ENCODE measurements around the gene NFKBIE.

The NFKBIE gene

DNA sequence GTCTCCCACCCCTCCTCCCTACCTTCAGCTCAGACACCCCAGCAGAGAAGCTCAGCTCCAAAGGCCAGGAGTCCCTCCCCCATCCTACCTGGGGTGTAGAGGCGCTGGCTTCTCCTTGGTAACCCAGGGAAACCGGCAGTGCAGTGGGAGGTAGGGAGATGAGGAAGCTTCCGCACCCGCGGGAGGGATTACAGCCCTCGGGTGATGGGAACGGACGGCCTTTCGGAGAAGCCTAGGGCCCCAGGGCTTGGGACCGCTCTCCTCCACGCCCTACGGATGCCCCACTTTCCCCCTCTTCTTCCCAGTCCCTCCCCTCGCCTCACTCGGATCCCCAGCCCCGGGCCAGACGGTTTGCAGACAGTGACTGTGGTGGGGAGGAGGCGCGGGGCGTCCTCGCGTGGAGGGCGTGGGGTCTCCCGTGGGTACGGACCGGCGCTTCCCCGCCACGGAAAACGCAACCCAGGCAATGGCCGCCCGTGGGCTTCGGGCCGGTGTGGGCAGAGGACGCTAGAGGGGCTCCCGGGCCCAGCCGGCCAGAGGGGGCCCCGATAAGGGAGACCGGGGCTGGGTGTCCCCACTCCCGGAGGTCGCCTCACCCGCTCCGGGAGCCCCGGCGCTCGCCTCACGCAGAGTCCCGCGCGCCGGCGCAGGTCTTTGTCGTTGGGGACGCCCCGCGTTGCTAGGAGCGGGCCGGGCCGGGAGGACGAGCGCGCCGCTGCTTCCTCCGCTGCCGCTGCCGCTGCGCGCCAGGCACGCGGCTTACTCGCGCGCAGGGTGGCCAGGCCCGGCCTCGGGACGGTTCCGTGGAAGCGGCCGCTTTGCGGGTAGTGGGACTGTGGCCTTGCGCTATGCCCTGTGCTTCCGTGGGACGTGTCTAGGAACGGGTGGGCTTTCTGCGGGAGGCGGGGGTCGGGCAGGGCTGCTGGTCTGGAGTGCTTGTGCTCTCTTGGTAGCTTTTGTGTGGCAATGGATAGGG lies 32.0 kb upstream of the NFKBIE start:
- DNase-seq = peak; percentile 34

DNA sequence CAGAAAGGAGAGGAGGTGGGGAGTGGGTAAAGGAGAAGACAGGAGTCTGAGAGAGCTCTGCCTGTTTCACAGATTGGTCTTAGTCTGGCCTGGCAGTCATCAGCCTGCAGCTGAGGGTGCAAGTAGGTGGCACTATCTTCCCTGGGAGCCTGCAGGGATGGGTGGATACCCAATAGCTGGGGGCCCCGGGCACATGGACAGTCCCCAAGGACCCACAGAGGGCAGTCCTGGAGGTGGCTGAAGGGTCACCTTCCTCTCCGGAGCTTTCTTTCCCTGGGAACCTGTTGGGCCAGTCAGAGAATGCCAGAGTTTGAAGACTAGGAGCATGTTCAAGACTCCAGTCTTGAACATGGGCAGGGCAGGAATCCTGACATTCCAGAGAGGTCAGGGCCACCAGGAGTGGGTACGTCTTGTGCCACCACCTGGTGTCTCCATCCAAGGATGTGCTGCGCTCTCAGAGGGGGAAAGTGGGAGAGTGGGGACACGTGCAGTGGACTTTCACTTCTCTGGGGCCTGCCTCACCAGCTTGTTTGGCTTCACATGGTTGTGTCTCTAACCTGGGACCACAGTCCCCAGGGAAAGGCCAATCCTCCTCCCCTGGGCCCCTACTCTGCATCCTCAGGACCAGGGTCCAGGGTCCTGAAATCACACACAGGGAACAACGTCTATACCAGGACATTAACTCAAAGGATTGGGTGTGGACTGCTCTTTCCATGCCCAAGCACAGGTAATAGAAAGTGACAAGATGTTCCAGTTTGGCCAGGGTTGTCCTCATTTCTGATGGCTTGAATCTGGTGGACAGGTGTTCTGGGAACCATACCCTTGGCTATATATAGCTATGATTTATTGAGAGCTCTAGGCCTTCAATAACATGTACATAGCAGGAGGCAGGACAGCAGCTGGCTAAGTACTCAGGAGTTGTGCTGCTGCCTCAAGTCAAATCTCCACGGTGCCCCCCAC lies 29.8 kb upstream of the NFKBIE start:
- no peak for DNase-seq

GRCh38 chr6:44292661-44293365 lies 27.5 kb upstream of the NFKBIE start:
- no peak for DNase-seq

- no peak for DNase-seq
These were observed 26.5 kb upstream of the NFKBIE start for GRCh38 chr6:44291841-44292240.

- DNase-seq = no peak
These were observed 24.4 kb upstream of the NFKBIE start for GRCh38 chr6:44289726-44290260.

- DNase-seq = no peak
These were observed 21.4 kb upstream of the NFKBIE start for GRCh38 chr6:44286747-44287146.

- DNase-seq = no peak
These were observed 20.9 kb upstream of the NFKBIE start for GRCh38 chr6:44286285-44286565.

DNA sequence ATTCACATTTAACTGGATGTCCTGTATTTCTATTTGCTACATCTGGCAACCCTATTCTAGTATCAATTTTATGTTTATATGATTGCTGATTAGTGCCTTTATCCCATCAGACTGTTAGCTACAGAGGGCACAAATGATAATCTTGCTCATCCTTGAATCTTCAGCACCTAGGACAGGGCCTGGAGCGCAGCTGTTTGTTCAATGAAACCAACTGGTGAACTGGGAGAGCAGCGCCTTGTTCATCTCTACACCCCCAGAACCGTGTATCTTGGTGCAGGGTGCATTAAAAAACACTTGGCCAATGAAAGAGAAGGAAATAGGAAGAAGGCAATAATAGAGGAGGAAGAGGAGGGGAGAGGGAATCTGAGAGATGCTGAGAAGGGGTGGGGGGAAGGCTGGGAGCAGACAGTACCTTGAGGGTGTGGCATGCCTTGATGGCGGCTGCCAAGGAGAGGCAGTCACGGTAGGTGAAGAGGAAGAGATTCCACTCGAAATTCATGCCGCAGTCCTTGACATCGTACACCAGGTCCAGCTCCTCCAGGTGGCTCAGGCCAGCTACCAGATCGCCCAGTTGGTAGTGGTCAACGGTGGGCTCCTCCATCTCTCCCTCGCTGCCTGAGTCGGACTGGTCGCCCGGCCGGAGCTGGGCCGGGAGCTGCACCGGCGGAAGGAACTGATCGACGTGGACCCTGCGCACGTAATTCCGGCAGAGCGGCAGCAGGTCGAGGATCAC lies 20.4 kb upstream of the NFKBIE start:
- DNase-seq = no peak

- DNase-seq = no peak
These were observed 19.5 kb upstream of the NFKBIE start for GRCh38 chr6:44284867-44285266.

DNA sequence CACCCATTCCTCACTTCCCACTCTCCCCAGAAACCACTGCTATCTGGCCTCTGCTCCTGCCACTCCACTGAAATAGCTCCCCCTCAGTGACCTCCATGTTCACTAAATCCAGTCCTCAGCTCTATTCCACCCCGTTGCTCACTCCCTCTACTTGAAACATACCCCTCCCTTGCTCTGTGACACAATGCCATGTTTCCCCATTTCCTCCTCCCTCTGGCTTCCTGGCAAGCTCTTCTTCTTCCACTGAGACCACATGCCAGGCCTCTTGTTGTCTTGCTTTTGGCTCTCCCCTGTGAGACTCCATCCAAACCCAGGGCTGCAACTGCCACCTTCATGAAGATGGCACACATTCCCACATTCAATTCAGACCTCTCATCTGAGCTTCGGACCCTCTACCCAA lies 18.8 kb upstream of the NFKBIE start:
- no peak for DNase-seq

GRCh38 chr6:44278774-44279697 lies 13.7 kb upstream of the NFKBIE start:
- no peak for DNase-seq

GRCh38 chr6:44278315-44278714 lies 13.0 kb upstream of the NFKBIE start:
- no peak for DNase-seq

DNA sequence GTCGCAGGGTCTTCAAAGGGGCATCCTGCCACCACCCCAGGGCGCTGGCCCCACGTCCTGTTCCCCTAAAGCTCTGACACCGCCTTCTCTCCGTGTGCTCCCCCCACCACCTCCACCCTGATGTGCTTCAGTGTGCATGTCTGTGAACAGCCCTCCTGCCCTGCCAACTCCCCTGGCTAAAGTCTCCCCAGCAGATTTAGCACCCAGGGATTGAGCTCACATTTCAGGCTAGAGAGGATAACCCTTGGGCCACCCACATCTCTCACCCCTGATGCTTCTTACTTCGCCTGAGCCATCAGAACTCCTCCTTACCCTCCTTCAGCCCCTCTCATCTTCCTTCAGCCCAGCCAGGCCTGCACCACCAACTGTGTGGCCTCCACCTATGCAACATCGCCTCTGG lies 12.4 kb upstream of the NFKBIE start:
- DNase-seq = no peak

GRCh38 chr6:44276667-44277640 lies 11.6 kb upstream of the NFKBIE start:
- no peak for DNase-seq

DNA sequence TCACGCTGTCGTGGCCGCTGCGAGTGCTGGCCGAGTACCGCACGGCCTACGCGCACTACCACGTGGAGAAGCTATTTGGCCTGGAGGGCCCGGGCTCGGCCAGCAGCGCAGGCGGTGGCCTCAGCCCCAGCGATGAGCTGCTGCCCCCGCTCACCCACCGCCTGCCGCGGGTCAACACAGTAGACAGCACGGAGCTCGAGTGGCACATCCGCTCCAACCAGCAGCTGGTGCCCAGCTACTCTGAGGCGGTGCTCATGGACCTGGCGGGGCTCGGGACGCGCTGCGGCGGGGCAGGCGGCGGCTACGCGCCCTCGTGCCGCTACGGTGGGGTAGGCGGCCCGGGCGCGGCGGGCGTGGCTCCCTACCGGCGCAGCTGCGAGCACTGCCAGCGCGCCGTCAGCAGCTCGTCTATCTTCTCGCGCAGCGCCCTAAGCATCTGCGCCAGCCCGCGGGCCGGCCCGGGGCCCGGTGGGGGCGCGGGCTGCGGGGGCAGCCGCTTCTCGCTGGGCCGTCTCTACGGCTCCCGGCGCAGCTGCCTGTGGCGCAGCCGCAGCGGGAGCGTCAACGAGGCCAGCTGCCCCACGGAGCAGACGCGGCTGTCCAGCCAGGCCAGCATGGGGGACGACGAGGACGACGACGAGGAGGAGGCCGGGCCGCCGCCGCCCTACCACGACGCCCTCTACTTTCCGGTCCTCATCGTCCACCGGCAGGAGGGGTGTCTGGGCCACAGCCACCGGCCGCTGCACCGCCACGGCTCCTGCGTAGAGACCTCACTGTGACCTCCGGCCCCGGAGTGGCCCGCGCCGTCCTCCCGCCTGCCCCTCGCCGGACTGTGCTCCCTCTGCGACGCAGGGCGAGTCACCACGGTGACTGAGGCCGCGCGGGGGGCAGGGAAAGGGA lies 10.6 kb upstream of the NFKBIE start:
- DNase-seq = no peak

DNA sequence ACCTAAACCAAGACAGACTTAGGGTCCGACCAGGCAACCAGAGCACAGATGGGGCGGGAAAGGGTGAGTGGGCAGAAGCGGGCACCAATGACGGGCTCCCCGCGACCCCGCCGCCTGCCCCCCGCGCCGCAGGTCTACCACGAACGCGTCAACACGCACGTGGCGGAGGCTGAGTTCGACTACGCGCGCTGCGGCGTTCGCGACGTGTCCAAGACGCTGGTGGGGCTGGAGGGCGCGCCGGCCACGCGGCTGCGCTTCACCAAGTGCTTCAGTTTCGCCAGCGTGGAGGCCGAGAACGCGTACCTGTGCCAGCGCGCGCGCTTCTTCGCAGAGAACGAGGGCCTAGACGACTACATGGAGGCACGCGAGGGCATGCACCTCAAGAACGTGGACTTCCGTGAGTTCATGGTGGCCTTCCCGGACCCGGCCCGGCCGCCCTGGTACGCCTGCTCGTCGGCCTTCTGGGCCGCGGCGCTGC lies 10.0 kb upstream of the NFKBIE start:
- no peak for DNase-seq

DNA sequence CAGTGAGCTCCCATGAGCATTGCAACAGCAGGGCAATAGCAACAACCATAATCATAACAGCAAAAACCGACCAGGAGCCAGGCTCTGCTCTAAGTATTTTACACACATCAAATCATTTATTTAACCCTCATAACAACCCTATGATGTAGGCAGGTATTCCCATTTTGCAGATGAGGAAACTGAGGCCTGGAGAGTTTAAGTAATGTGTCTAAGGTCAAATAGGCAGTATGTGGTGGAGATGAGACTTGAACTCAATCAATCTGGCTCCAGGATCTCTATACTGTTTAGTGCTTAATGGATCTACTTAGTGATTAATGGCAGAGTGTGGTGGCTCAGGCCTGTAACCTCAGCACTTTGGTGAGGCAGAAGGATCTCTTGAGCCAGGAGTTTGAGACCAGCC lies 8.3 kb upstream of the NFKBIE start:
- no peak for DNase-seq

- DNase-seq = no peak
These were observed 7.7 kb upstream of the NFKBIE start for GRCh38 chr6:44272999-44273566.
